ENCODE data around the gene CIITA. TPM values are rescaled to one million over a fixed set of nuclear protein-coding genes. Genes with fewer than 3 reads are reported as not detected.
"Not testable (repeated sequence)": the region's sequence is repeated elsewhere in the genome, so short reads cannot be mapped to it uniquely, and the experiment has no call there.

Gene CIITA, protein sequence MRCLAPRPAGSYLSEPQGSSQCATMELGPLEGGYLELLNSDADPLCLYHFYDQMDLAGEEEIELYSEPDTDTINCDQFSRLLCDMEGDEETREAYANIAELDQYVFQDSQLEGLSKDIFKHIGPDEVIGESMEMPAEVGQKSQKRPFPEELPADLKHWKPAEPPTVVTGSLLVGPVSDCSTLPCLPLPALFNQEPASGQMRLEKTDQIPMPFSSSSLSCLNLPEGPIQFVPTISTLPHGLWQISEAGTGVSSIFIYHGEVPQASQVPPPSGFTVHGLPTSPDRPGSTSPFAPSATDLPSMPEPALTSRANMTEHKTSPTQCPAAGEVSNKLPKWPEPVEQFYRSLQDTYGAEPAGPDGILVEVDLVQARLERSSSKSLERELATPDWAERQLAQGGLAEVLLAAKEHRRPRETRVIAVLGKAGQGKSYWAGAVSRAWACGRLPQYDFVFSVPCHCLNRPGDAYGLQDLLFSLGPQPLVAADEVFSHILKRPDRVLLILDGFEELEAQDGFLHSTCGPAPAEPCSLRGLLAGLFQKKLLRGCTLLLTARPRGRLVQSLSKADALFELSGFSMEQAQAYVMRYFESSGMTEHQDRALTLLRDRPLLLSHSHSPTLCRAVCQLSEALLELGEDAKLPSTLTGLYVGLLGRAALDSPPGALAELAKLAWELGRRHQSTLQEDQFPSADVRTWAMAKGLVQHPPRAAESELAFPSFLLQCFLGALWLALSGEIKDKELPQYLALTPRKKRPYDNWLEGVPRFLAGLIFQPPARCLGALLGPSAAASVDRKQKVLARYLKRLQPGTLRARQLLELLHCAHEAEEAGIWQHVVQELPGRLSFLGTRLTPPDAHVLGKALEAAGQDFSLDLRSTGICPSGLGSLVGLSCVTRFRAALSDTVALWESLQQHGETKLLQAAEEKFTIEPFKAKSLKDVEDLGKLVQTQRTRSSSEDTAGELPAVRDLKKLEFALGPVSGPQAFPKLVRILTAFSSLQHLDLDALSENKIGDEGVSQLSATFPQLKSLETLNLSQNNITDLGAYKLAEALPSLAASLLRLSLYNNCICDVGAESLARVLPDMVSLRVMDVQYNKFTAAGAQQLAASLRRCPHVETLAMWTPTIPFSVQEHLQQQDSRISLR
- total RNA-seq (ENCODE audit: unreplicated experiment): 0.13 TPM
- long read RNA-seq: 0 reads

DNA sequence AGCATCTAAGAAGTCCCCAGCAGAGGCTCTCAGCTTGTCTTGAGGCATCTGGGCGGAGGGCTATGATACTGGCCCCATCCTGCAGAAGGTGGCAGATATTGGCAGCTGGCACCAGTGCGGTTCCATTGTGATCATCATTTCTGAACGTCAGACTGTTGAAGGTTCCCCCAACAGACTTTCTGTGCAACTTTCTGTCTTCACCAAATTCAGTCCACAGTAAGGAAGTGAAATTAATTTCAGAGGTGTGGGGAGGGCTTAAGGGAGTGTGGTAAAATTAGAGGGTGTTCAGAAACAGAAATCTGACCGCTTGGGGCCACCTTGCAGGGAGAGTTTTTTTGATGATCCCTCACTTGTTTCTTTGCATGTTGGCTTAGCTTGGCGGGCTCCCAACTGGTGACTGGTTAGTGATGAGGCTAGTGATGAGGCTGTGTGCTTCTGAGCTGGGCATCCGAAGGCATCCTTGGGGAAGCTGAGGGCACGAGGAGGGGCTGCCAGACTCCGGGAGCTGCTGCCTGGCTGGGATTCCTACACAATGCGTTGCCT, at the start of gene CIITA:
Gene CIITA (plus strand): TSS at position 404 of the 543 bp plus-strand sequence. CDS start 129 bp downstream, at position 533.
- no peak within 1 kb of the TSS for H3K27ac Mint-ChIP-seq (ENCODE audit: unreplicated experiment)
- H3K4me3 Mint-ChIP-seq (ENCODE audit: unreplicated experiment): no peak within 1 kb of the TSS
- peaks cover 15% of the 10 kb centered on the region for H3K27me3 Mint-ChIP-seq (ENCODE audit: unreplicated experiment)
- H3K9me3 Mint-ChIP-seq (ENCODE audit: unreplicated experiment): no peaks in the 10 kb centered on the region
- H3K4me1 Mint-ChIP-seq (ENCODE audit: unreplicated experiment): no peaks in the 10 kb centered on the region
- TF ChIP-seq, protein P1, sequence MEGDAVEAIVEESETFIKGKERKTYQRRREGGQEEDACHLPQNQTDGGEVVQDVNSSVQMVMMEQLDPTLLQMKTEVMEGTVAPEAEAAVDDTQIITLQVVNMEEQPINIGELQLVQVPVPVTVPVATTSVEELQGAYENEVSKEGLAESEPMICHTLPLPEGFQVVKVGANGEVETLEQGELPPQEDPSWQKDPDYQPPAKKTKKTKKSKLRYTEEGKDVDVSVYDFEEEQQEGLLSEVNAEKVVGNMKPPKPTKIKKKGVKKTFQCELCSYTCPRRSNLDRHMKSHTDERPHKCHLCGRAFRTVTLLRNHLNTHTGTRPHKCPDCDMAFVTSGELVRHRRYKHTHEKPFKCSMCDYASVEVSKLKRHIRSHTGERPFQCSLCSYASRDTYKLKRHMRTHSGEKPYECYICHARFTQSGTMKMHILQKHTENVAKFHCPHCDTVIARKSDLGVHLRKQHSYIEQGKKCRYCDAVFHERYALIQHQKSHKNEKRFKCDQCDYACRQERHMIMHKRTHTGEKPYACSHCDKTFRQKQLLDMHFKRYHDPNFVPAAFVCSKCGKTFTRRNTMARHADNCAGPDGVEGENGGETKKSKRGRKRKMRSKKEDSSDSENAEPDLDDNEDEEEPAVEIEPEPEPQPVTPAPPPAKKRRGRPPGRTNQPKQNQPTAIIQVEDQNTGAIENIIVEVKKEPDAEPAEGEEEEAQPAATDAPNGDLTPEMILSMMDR (IDR thresholded peaks at IDR 0.05; ENCODE audit: unreplicated experiment): no peak
- H3K36me3 Mint-ChIP-seq (ENCODE audit: low read depth, unreplicated experiment): no peaks in the 10 kb centered on the region
- DNase-seq (ENCODE audit: low spot score): no peak

DNA sequence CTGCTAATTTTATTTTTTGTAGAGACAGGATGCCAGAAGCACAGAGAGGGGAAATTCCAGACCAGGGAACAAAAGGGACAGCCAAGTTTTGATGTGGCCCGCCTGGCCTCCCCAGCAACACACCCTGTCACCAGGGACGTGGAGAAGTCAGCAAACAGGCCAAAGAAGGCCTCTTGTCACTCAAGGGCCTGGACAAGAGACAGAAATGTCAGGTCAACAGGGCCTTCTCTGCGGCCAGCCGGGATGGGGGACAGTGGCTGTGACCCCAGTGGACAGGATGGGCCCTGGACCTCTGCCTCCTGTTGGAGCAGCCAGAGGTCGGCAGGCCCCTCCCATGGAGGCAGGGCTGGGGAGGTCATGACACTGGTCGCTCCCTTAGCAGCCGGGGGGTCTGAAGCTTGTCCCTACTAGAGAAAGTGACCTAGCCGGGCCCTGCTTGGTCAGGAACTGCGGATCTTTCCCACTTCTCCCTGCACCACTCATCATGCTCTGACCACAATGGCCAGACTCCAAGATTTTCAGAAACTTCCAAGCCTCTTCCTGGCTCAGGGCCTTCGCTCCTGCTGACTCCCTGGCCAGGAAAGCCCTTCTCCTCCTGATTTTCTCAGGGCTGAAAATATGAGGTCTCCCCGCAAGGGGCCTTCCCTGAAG, 49.2 kb upstream of the CIITA start:
- H3K27ac Mint-ChIP-seq (ENCODE audit: unreplicated experiment): no peak overlapping the region
- no peak overlapping the region for H3K4me3 Mint-ChIP-seq (ENCODE audit: unreplicated experiment)
- TF ChIP-seq, protein P1 (IDR thresholded peaks at IDR 0.05; ENCODE audit: unreplicated experiment): no peak
- no peaks in the 10 kb centered on the region for H3K36me3 Mint-ChIP-seq (ENCODE audit: low read depth, unreplicated experiment)
- H3K4me1 Mint-ChIP-seq (ENCODE audit: unreplicated experiment): no peaks in the 10 kb centered on the region
- H3K27me3 Mint-ChIP-seq (ENCODE audit: unreplicated experiment): peaks cover 2% of the 10 kb centered on the region
- no peaks in the 10 kb centered on the region for H3K9me3 Mint-ChIP-seq (ENCODE audit: unreplicated experiment)
- DNase-seq (ENCODE audit: low spot score): no peak

DNA sequence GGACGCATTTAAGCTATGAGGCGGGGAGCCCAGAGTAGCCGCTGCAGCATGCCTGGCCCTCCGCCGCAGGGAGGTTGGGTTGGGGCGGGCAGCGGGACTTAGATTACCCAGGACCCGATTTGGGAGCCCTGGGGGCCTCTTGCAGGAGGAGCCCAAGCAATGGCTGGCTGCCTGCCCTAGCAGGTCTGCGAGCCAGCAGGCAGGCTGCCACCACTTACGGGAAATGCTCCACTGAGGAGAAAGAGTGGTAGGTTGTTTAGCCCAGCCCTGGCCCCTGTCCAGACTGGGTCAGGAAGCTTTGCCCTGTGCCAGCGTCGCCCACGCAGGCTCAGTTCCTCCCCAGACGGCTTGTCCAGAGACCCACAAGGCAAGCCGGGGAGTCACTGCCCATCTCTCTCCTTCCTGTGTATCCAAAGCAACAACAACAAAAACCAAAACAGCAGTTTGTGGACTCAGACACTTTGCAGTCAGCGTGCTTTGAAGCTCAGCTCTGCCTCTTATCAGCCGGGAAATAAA, 48.1 kb upstream of the CIITA start:
- no peak overlapping the region for H3K4me3 Mint-ChIP-seq (ENCODE audit: unreplicated experiment)
- no peaks in the 10 kb centered on the region for H3K36me3 Mint-ChIP-seq (ENCODE audit: low read depth, unreplicated experiment)
- no peak for DNase-seq (ENCODE audit: low spot score)
- H3K27me3 Mint-ChIP-seq (ENCODE audit: unreplicated experiment): peaks cover 2% of the 10 kb centered on the region
- H3K9me3 Mint-ChIP-seq (ENCODE audit: unreplicated experiment): no peaks in the 10 kb centered on the region
- H3K27ac Mint-ChIP-seq (ENCODE audit: unreplicated experiment): peak overlapping the region; percentile 57
- TF ChIP-seq, protein P1 (IDR thresholded peaks at IDR 0.05; ENCODE audit: unreplicated experiment): no peak
- H3K4me1 Mint-ChIP-seq (ENCODE audit: unreplicated experiment): no peaks in the 10 kb centered on the region

DNA sequence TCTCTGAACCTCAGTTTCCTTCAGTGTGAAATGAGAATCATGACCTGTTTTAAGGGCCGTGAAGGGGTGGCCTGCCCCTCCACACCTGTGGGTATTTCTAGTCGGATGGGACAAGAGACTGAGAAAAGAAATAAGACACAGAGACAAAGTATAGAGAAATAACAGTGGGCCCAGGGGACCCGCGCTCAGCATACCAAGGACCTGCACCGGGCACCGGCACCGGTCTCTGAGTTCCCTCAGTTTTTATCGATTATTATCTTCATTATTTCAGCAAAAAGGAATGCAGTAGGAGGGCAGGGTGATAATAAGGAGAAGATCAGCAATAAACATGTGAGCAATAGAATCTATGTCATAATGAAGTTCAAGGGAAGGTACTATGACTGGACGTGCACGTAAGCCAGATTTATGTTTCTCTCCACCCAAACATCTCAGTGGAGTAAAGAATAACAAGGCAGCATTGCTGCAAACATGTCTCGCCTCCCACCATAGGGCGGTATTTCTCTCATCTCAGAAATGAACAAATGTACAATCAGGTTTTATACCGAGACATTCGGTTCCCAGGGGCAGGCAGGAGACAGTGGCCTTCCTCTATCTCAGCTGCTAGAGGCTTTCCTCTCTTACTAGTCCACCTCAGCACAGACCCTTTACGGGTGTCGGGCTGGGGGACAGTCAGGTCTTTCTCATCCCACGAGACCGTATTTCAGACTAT, 47.5 kb upstream of the CIITA start:
- H3K27me3 Mint-ChIP-seq (ENCODE audit: unreplicated experiment); H3K36me3 Mint-ChIP-seq (ENCODE audit: low read depth, unreplicated experiment); H3K4me1 Mint-ChIP-seq (ENCODE audit: unreplicated experiment); DNase-seq (ENCODE audit: low spot score); H3K4me3 Mint-ChIP-seq (ENCODE audit: unreplicated experiment); H3K9me3 Mint-ChIP-seq (ENCODE audit: unreplicated experiment): not testable (repeated sequence)
- H3K27ac Mint-ChIP-seq (ENCODE audit: unreplicated experiment): peak overlapping the region; percentile 57

DNA sequence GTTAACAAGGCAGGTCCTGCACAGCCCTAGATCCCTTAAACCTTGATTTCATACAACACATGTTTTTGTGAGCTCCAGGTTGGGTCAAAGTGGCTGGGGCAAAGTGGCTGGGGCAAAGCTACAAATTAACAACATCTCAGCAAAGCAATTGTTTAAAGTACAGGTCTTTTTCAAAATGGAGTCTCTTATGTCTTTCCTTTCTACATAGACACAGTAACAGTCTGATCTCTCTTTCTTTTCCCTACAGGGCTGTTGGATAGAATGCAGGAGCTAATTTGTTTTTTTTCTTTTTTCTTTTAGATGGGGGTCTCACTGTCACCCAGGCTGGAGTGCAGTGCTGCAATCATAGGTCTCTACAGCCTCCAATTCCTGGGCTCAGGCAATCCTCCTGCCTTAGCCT, 46.8 kb upstream of the CIITA start:
- not testable (repeated sequence) for DNase-seq (ENCODE audit: low spot score); H3K27me3 Mint-ChIP-seq (ENCODE audit: unreplicated experiment); H3K9me3 Mint-ChIP-seq (ENCODE audit: unreplicated experiment); H3K4me3 Mint-ChIP-seq (ENCODE audit: unreplicated experiment); H3K27ac Mint-ChIP-seq (ENCODE audit: unreplicated experiment); H3K36me3 Mint-ChIP-seq (ENCODE audit: low read depth, unreplicated experiment); H3K4me1 Mint-ChIP-seq (ENCODE audit: unreplicated experiment)

Measured in endothelial cell (in vitro differentiated cells).